ENCODE data around the gene F13A1.
"Not testable (repeated sequence)": the region's sequence is repeated elsewhere in the genome, so short reads cannot be mapped to it uniquely, and the experiment has no call there.

The F13A1 gene

DNA sequence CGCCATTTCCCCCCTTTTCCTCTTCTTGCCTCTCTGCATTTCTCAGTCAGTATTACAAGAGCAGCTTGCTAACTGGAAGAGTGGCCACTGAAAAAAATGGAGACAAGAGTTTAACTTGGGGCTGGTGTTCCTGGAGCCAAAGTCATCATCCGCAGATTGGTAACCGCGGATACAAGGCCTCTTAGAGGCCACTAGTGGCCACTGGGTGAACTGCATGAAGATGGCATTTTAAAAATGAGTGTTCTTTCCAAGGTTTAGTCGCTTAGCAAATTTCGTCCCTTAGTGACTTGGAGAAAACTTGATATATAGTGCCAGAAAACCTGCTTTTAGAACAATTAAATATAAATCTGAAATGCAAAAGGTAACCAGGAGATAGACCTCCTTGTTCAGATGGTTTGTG lies 4.8 kb downstream of the F13A1 start:
- CTCF ChIA-PET, result interaction anchor here (0.5 kb wide), 1 partner anchor 868 kb away, joined by 3 read pairs; no protein-coding TSS in a partner anchor
- H3K27ac ChIP-seq, result no peak overlapping the region
- DNase-seq (ENCODE audit: low spot score), result peak; percentile 31
- POLR2A ChIA-PET (ENCODE audit: low non-redundant PET), result no interaction called here
- peak; percentile 78 for TF ChIP-seq CTCF (conservative IDR thresholded peaks at IDR 0.05; ENCODE audit: low read depth)

DNA sequence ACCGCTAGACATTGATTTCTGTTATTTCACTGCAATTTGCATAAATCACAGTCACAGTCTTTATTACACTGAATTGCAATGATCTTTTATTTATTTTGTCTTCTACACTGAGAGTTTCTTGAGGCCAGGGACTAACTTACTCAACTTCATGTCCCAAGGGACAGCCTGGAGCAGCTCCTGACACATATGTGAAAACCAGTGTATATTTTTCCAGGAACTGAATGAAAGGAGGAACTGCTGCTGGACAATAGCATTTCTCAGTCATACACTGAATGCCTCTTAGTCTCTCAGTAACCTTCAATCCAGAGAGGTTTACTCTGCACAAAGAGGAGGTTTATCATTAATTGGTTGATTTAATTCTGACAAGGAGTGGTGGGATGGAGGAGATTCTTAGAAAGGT lies 5.9 kb downstream of the F13A1 start:
- POLR2A ChIA-PET (ENCODE audit: low non-redundant PET), result no interaction called here

GRCh38 chr6:6312901-6313441 lies 7.5 kb downstream of the F13A1 start:
- POLR2A ChIA-PET (ENCODE audit: low non-redundant PET), result no interaction called here
- no peak overlapping the region for H3K27ac ChIP-seq
- CTCF ChIA-PET, result interaction anchor here (0.6 kb wide), 1 partner anchor 87 kb away, joined by 3 read pairs; no protein-coding TSS in a partner anchor
- DNase-seq (ENCODE audit: low spot score), result no peak
- TF ChIP-seq CTCF (conservative IDR thresholded peaks at IDR 0.05; ENCODE audit: low read depth), result no peak

More for the DNA sequence above, 5.9 kb downstream of the F13A1 start:
- H3K27ac ChIP-seq, result no peak overlapping the region
- no peak for TF ChIP-seq CTCF (conservative IDR thresholded peaks at IDR 0.05; ENCODE audit: low read depth)
- CTCF ChIA-PET, result interaction anchor here (0.5 kb wide), 2 partner anchors 20 to 217 kb away, joined by 3 read pairs; no protein-coding TSS in a partner anchor
- DNase-seq (ENCODE audit: low spot score), result no peak

- no peak for TF ChIP-seq CTCF (conservative IDR thresholded peaks at IDR 0.05; ENCODE audit: low read depth)
Measured at GRCh38 chr6:6305575-6305974, 14.9 kb downstream of the F13A1 start.

DNA sequence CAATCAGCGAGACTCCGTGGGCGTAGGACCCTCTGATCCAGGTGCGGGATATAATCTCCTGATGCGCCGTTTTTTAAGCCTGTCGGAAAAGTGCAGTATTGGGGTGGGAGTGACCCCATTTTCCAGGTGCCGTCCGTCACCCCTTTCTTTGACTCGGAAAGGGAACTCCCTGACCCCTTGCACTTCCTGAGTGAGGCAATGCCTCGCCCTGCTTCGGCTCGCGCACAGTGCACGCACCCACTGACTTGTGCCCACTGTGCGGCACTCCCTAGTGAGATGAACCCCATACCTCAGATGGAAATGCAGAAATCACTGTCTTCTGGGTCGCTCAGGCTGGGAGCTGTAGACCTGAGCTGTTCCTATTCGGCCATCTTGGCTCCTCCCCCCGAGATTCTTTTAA lies 20.1 kb downstream of the F13A1 start:
- POLR2A ChIA-PET (ENCODE audit: low non-redundant PET); H3K27ac ChIP-seq; DNase-seq (ENCODE audit: low spot score); CTCF ChIA-PET: not testable (repeated sequence)

More at GRCh38 chr6:6305575-6305974, 14.9 kb downstream of the F13A1 start:
- ChIA-PET CTCF (no interaction called here), POLR2A (ENCODE audit: low non-redundant PET) (no interaction called here)
- DNase-seq (ENCODE audit: low spot score), result no peak
- H3K27ac ChIP-seq, result no peak overlapping the region

GRCh38 chr6:6293317-6293716 lies 27.1 kb downstream of the F13A1 start:
- DNase-seq (ENCODE audit: low spot score), result no peak
- ChIA-PET POLR2A (ENCODE audit: low non-redundant PET) (no interaction called here), CTCF (no interaction called here)
- H3K27ac ChIP-seq, result no peak overlapping the region
- TF ChIP-seq CTCF (conservative IDR thresholded peaks at IDR 0.05; ENCODE audit: low read depth), result no peak

- no peak for TF ChIP-seq CTCF (conservative IDR thresholded peaks at IDR 0.05; ENCODE audit: low read depth)
- CTCF ChIA-PET, result no interaction called here
- POLR2A ChIA-PET (ENCODE audit: low non-redundant PET), result no interaction called here
- no peak overlapping the region for H3K27ac ChIP-seq
- DNase-seq (ENCODE audit: low spot score), result no peak
Measured at GRCh38 chr6:6287415-6287814, 33.0 kb downstream of the F13A1 start.
